ENCODE results near the gene SLC25A12. TPM values are rescaled to one million over a fixed set of nuclear protein-coding genes. Genes with fewer than 3 reads are reported as not detected.

The SLC25A12 gene
- total and polyA plus RNA-seq, 10 of the 15 experiments (the other 5 are each of a cell fraction or from before 2014, with no cell fraction given), result 20.9 to 50.0 (median 33.0) TPM

- no peak for TF ChIP-seq TCF3 (IDR thresholded peaks at IDR 0.05; ENCODE audit: borderline replicate concordance, insufficient read depth, low read depth, low read length)
- no peak for TF ChIP-seq SREBF1 (IDR thresholded peaks at IDR 0.05; ENCODE audit: low read length)
- no peak for TF ChIP-seq SMARCA5 (IDR thresholded peaks at IDR 0.05)
- TF ChIP-seq SIN3A (IDR thresholded peaks at IDR 0.05; ENCODE audit: low read depth, low read length), result no peak
- no peak for TF ChIP-seq ELK1 (IDR thresholded peaks at IDR 0.05; ENCODE audit: low read depth, low read length)
- TF ChIP-seq IKZF2 (IDR thresholded peaks at IDR 0.05), result no peak
- TF ChIP-seq BCL3 (IDR thresholded peaks at IDR 0.05; ENCODE audit: borderline replicate concordance, insufficient read depth, low read depth, low read length, poor library complexity, severe bottlenecking), result no peak
- no peak for TF ChIP-seq YY1 (IDR thresholded peaks at IDR 0.05; ENCODE audit: low read depth, low read length)
- TF ChIP-seq NKRF (conservative IDR thresholded peaks at IDR 0.05), result no peak
- TF ChIP-seq YBX1 (IDR thresholded peaks at IDR 0.05), result no peak
- TF ChIP-seq HCFC1 (IDR thresholded peaks at IDR 0.05; ENCODE audit: low read length), result no peak
These were observed 108.6 kb downstream of the SLC25A12 start (continued) for GRCh38 chr2:171785450-171785849.
